Smooth muscle cell of the brain vasculature (primary cell): ENCODE data around the gene SCART1.
"Not testable (repeated sequence)": the region's sequence is repeated elsewhere in the genome, so short reads cannot be mapped to it uniquely, and the experiment has no call there.

Experiments used
- DNase-seq: peaks from one replicate; pipeline ENCODE4 v3.0.0-alpha.2; 2012; ENCODE audit warnings: low read depth, low spot score

Gene SCART1

DNA sequence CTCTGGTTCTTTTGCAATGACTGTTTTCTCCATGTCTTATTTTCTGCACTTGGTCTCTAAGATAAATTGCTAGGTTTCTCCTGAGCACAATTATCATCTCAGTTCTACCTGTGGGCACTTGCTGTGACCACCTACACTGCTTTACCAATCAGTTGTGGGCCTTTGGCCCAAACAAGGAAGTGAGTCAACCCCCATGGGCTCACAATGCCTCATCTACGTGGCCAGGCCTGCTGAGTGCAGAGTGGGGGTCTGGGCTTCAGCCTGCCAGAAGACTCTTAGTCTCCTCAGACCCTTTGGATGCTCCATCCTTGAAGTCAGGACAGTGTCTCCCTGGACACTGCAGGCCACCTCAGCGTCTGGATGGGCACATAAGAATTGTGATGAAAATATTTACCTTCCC lies 20.3 kb downstream of the SCART1 start:
- DNase-seq = no peak

DNA sequence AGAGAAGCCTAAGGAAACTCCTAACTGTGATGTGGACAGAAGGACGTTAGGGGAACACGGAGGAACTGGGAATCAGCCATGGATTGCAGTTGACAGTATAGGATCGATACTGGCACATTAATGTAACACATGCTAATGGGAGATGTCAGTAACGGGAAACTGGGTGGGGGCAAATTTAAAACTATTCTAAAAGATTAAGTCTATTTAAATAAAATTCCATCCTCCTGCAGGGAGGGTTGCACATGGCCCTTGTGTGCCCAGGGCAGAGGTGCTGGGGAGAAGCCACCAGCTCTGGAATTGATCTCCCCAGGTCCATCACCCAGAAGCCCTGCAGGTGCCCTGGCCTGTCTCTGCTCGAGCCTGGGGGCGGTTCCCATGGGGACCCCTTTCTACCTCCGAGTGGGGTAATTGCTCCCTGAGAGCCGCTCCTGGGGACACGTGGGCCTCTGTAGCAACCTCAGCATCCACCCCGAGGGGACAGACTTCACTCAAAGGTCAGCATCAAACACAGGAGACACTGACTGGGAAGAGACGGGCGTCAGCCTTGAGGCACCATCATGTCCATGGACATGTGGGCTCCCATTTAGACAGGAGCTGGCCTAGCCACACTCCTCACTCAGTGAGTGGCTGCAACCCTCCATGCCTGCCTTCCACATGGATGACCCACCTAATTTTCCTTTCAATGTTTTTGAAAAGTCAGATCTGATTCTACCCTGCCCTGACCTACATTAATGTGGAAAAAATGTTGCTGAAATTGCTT lies 21.1 kb downstream of the SCART1 start:
- DNase-seq = no peak

DNA sequence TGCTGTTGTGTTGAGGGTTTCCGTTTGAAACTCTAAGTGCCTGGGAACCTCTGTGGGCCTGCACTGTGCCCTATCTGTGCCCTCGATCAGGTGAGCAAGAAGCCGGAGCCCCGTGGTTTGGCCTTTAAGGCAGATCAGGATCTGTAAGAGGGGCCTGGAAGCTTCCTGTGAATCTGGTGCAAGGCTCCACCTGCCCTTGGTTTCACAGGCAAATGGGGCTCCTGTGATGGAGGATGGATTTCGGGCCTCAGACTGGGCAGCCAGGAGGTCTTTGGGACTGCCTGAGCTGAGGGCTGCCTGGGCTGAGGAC lies 21.6 kb downstream of the SCART1 start:
- DNase-seq = no peak

DNA sequence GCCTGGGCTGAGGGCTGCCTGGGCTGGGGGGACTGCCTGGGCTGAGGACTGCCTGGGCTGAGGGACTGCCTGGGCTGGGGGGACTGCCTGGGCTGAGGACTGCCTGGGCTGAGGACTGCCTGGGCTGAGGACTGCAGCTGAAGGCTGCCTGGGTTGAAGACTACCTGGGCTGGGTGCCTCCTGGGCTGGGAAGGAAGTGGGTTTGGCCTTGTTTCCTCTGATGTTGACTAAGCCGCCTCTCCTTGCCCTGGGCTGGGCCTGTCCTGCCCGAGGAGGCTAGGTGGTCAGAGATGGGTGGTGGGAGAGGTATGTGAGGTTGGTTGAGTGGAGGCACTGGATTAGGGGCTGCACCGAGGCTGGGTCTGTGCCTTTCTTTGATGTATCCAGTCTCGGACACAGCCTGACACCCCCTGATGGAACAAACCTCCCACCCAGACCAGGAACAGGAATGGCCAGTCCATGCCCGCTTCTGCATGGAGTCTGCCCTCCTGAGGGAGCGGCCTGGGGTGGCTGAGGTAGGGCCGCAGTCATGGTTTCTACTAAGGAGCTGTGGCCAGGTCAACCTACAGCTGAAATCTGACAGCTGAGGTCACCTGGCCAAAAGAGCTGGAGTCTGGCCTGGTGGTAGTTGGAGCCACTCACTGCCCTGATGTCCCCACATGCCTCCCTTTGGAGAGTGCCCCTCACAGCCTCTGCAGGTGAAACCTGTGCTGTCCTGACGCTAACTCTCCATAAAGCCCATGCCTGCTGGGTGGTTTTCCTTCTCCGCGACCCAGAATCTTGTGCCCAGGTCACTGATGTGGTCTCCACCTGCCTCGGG lies 22.3 kb downstream of the SCART1 start:
- no peak for DNase-seq

DNA sequence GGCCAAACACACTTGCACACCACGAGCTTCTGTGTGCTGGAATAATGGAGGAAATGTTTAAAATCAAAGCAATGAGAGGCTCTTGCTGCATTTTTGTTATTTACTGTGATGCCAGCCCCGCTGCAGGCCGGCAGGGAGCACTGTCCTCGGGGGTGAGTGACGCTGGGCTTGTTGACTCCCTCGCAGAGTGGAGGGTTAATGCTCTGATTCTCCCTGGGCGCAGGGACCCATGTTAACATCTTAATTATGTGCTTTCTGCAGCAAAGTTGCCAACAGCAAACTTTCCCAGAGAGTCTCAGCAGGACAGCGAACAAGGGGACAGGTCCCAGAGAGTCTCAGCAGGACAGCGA lies 22.9 kb downstream of the SCART1 start:
- DNase-seq = no peak

DNA sequence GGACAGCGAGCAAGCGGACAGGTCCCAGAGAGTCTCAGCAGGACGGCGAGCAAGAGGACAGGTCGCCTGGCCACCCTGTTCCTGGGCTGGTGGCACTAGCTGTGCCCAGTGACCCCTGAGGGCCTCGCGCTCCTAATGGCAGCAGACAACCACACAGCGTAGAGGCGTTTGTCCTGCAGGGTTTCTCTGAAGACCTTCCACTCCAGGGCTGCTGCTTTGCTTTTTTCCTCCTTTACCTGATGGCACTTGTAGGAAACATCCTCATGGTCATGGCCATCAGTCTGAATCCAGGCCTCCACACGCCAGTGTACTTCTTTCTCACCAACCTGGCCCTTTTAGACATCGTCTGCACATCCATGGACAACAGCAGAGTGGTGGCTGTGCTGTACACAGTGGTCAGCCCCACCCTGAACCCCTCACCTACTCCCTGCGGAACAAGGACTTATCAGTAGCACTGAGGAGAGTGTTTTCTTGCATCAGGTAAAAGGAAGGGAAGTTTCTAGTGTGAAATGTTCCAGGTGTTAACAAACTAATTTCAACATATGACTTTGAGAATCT lies 27.4 kb downstream of the SCART1 start:
- no peak for DNase-seq

DNA sequence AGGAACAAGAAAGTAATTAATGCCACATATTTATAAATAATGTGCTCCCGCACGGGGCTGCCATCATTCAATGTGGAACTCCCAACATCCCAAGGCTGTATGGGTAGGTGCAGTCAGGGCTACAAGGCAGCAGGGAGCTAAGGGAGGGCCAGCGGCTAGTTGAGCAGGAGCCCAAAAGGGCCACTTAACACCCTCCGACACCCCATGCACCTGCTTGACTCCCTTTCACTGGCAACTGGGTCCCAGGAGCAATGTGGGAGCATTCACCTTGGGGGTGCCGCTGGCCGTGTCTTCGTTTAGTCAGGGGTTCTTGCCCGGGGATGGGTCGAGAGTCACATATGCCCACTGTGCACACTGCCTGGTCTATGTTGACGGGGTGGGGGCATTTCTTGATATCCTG lies 27.9 kb downstream of the SCART1 start:
- no peak for DNase-seq

DNA sequence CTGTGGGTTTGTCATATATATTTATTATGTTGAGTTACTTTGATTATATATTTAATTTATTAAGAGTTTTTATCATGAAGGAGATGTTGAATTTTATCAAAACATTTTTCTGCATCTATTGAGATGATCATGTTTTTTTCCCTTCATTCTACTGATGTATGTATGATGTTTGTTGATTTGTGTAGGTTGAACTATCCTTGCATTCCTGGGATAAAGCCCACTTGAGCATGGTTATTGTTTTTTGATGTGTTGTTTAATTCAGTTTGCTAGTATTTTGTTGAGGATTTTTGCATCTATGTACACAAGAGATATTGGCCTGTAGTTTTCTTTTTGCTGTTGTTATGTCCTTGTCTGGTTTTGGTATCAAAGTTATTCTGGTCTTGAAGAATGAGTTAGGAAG lies 31.1 kb downstream of the SCART1 start:
- DNase-seq = no peak

DNA sequence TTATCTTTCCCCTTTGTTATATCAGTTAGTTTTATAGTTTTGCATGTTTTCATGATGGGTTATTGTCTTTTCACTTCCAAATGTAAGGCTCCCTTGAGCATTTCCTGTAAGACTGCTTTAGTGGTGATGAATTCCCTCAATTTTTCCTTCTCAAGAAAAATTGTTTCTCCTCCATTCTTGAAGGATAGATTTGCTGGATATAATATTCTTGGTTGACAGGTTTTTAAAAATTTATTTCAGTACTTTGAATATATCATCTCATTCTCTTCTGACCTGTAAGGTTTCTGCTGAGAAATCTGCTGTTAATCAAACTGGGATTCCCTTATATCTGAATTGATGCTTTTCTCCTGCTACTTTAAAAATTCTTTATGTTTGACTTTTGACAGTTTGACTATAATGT lies 33.3 kb downstream of the SCART1 start:
- DNase-seq = no peak

DNA sequence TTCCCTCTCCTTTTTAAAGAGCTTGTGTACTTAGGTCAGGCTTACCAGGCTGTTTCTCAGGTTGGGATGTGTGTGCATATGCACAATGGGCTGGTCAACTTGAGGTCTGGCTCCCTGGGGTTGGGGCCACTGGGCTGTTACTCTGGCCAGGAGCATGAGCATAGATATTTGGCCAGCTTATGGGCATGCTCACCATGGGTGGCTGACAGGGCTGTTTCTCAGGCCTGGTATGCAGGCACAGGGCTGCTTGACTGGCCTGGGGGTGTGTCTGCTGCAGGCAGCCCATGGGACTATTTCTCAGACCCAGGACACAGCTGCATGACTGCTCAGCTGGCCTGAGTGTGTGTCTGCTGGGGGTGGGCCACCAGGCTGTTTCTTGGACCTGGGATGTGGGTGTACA lies 34.6 kb downstream of the SCART1 start:
- no peak for DNase-seq

DNA sequence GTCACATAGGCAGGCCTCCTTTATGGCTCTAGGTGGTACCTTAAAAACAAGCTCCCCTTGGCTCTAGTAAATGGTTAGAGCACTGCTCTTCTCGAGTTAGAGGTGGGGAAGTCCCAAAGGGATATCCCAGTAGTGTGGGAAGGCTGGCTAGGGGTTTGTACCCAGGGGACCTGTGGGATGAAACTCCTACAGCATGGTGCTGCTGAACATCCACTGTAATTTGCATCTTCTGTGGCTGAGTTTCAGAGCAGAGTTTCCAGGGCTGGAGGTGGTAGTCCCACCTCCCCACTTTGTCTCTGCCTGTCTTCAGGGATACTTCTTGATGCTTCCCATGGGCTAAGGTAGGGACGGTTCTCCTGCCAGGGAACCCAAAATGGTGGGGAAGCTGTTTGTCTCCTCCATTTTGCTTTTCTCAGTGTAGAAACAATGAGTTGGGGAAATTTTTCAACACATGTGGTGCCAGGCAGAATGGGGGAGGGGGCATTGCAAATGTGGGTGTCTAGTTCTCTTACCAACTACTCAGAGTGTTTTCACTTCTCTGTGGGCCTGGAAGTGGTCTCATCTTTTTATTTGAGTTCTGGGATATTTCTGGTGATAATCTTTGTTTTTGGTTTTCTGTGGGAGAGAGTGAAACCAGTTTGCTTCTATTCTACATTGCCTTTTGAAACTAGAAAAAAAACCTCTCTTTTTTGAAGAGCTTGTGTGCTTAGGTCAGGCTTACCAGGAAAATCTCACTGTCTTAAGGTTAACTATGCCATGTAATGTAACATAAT lies 36.3 kb downstream of the SCART1 start:
- no peak for DNase-seq

DNA sequence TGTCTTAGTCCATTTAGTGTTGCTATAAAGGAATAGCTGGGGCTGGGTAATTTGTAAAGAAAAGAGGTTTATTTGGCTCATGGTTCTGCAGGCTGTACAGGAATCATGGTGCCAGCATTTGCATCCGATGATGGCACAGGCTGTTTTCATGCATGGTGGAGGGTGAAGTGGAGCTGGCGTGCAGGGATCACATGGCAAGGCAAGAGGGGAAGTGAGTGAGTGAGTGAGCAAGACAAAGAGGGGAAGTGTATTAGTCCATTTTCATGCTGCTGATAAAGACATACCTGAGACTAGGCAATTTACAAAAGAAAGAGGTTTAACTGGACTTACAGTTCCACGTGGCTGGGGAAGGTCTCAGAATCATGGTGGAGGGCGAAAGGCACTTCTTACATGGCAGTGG lies 39.8 kb downstream of the SCART1 start:
- DNase-seq = not testable (repeated sequence)

DNA sequence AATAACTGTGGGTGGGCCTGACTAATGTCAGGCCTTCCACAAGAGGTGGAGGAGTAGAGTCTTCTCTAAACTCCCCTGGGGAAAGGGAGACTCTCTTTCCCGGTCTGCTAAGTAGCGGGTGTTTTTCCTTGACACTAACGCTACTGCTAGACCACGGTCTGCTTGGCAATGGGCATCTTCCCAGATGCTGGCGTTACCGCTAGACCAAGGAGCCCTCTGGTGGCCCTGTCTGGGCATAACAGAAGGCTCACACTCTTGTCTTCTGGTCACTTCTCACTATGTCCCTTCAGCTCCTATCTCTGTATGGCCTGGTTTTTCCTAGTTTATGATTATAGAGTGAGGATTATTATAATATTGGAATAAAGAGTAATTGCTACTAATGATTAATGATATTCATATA lies 43.6 kb downstream of the SCART1 start:
- DNase-seq = not testable (repeated sequence)

DNA sequence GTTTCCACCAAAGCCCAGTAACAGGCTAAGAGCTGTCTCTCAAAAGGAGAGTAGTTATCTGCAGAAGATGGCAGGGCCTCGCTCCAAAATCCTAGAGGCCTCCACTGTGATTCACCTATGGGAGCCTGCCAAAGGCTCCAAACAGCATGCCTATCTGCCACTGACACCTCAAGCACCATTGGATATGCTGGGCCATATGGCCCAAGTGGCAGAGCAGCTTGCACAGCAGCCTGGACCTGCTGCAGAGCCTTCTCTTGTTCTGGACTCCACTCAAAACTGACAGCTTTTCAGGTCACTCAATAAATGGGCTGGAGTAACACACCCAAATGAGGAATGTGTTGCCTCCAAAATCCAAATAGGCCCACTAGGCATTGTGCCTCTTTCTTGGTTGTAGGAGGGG lies 45.4 kb downstream of the SCART1 start:
- DNase-seq = not testable (repeated sequence)

DNA sequence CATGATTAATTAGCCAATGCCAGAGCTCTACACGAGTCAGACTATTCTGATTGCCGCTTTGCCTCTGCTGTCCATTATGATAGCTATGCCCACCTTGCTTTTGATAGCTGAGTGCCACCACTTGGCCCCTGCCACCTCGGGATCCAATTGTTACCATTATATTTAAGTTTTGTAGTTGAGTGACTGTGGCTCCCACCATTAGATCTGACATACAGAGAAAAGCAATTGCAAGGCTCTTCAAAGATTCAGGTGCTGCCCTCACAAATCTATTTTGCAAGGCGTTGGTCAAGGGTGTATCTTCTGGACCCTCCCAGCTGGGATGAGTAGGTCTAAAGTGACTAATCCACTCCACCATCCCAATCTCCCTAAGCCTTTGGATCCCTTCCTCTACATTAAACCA lies 47.2 kb downstream of the SCART1 start:
- DNase-seq = not testable (repeated sequence)

DNA sequence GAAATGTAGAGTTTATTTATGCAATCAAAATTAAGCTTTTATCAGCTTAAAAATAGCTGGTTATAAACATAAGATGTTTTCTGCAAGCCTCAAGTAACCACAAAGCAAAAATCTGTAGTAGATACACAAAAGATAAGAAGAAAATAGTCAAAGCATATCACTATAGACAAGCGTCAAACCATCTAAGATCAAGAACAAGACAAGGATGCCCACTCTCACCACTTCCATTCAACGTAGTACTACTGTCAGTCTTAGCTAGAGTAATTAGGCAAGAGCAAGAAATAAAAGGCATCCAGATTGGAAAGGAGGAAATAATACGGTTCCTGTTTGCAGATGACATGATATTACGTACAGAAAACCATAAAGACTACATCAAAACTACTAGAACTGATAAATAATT lies 56.0 kb downstream of the SCART1 start:
- DNase-seq = no peak

DNA sequence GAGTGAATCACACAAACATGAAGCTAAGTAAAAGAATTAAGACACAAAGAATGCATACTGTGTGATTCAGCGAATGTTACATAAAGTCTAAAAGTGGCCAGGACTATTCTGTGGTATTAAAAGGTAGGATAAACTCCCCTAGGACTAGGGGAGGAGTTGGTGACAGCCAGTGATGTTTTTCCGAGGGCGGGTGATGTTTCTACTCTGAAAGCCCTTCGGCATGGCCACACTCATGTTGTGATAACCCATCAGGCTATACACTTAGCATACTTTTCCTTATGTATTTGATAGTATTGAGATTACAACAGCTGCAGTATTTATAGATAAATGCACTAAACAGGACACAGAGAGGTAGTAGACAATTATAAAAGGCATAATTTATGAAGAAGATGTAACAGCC lies 57.7 kb downstream of the SCART1 start:
- no peak for DNase-seq

DNA sequence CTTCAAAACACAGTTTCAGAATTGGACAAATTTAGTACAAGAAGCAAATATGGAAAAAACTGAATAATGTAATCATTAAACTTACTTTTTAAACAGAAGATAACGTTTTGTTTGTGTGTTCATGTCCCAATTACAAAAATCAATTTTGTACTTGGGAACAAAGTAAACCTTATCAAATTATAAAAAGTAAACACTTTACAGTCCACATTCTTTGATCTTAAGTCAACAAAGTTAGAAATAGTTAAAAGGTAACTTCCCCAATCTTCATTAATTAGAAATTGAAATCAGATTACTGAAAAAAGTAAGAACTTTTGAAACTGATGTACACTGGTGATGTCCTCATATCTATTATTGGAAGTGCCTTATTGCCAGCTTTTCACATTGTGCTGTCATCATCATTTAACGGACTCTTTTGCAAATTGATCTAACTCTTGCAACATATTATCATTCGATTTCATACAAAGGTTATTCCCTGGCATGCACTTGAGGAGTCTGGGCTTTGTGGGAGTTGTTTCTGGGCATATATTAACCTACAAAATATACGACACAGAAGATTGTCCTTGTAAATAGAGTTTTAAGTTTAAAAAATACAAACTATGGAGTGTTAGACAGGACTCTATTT lies 58.3 kb downstream of the SCART1 start:
- DNase-seq = no peak

DNA sequence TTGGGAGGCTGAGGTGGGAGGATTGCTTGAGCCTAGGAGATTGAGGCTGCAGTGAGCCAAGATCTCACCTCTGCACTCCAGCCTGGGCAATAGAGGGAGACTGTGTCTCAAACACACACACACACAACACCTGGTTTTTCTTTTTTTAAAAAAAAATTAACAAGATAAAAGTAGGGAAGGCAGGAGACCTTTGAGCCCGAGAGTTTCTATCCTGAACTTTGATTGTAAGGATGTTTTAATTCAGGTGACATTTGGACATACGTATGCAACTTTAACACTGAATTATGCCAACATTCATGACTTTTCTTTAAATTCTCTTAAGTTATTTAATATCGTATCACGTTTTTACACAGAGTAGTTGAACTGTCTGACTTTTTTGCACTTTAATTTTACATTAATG lies 61.7 kb downstream of the SCART1 start:
- DNase-seq = no peak

DNA sequence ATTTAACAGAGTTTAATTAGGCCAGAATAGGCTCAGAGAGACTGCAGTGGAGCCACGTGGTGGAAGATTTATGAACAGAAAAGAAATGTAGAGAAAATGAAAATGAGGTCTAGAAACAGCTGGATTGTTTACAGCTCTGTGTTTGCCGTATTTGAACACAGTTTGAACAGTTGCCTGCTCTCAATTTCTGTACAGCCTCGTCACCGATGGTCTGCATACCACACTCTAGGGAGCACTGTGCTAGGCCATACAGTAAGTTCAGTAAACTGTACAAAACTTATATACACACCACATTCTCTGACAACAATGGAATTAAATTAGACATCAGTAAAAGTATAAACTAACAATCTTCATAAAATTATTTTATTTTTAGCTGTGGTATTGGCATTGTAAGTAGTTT lies 62.3 kb downstream of the SCART1 start:
- no peak for DNase-seq

DNA sequence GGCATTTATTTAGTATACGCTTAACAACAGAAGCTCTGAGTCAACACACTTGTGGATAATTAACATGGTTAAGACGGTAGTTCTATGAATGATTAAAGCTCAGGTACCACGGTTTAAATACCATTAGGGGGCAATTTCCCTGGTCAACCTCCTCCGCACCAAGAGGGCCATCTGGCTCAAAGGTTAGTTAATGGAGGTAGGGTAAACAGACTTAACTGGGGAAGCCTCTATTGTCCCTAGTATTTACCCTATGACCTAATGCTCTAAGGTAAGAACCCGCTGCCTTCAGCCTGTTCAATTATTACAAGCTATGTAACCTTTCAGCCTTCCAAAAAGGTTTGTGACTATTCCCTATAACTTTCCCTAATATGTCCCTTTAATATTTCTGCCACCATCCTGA lies 64.8 kb downstream of the SCART1 start:
- not testable (repeated sequence) for DNase-seq
